ENCODE measurements around the gene INSL4. TPM values are rescaled to one million over a fixed set of nuclear protein-coding genes. Genes with fewer than 3 reads are reported as not detected.

Gene INSL4
- total RNA-seq, 4 donors from 2014 or later, result not detected

DNA sequence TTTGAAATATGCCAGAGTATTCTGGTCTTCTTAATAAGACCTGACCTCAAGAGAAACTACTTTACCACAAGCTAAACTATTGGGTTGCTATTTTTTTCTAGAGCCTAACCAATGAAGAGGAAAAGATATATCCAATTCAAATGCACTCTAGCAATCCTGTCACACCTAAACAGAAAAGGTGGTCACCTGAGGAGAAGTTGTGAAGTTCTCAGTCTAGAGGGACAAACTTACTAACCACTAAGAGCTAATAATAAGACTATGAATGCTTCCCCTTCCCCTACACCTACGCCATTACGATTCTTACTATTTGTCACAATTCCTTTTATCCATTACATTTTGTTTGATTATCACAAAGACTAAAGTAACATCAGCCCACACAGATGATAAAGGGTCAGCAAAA, 43.6 kb downstream of the INSL4 start:
- Histone ChIP-seq H3K9me3 (no peaks in the 10 kb centered on the region), H3K27ac (no peak overlapping the region), H3K36me3 (no peaks in the 10 kb centered on the region), H3K4me1 (no peaks in the 10 kb centered on the region), H3K27me3 (no peaks in the 10 kb centered on the region), H3K4me3 (no peak overlapping the region)
- ATAC-seq, result no peak
- TF ChIP-seq EP300 (IDR thresholded peaks at IDR 0.05), result no peak
- TF ChIP-seq, protein P1, sequence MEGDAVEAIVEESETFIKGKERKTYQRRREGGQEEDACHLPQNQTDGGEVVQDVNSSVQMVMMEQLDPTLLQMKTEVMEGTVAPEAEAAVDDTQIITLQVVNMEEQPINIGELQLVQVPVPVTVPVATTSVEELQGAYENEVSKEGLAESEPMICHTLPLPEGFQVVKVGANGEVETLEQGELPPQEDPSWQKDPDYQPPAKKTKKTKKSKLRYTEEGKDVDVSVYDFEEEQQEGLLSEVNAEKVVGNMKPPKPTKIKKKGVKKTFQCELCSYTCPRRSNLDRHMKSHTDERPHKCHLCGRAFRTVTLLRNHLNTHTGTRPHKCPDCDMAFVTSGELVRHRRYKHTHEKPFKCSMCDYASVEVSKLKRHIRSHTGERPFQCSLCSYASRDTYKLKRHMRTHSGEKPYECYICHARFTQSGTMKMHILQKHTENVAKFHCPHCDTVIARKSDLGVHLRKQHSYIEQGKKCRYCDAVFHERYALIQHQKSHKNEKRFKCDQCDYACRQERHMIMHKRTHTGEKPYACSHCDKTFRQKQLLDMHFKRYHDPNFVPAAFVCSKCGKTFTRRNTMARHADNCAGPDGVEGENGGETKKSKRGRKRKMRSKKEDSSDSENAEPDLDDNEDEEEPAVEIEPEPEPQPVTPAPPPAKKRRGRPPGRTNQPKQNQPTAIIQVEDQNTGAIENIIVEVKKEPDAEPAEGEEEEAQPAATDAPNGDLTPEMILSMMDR (IDR thresholded peaks at IDR 0.05), result no peak
- no peak for TF ChIP-seq POLR2A (IDR thresholded peaks at IDR 0.05)
- no peak for TF ChIP-seq POLR2AphosphoS5 (IDR thresholded peaks at IDR 0.05)
- 81 to 94% methylated on average over 2 of the region's 2 CpGs for WGBS, 2 donors (ENCODE audit: low coverage in 1 of 2)

DNA sequence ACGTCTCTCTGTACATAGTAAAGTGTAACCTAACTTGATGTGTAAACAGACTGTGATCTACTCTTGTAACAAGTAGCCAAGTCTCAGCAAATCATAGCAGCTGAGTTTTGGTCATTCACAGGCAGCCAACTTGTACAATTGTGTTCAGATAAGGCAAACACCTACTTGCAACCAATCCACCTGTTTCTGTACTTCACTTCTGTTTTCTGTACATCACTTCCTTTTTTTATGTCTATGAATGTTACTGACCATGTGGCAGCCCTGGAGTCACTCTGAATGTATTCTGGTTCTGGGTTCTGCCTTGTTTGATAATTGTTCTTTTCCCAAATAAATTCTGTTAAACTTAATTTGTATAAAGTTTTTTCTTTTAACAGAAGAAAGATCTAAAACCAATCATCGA, 47.3 kb downstream of the INSL4 start:
- no peaks in the 10 kb centered on the region for H3K27me3 ChIP-seq
- ATAC-seq, result no peak
- H3K4me1 ChIP-seq, result no peaks in the 10 kb centered on the region
- no peak for TF ChIP-seq EP300 (IDR thresholded peaks at IDR 0.05)
- TF ChIP-seq POLR2AphosphoS5 (IDR thresholded peaks at IDR 0.05), result no peak
- no peak for TF ChIP-seq POLR2A (IDR thresholded peaks at IDR 0.05)
- TF ChIP-seq, protein P1 (IDR thresholded peaks at IDR 0.05), result no peak
- WGBS, 2 donors (ENCODE audit: low coverage in 1 of 2), result 67 to 69% methylated on average over 1 to 2 of the region's 2 CpGs
- H3K4me3 ChIP-seq, result no peak overlapping the region
- H3K9me3 ChIP-seq, result no peaks in the 10 kb centered on the region
- H3K36me3 ChIP-seq, result no peaks in the 10 kb centered on the region
- H3K27ac ChIP-seq, result no peak overlapping the region

Small RNA genes lying within 50 kb of the gene (small RNA-seq; reads per million reads assigned to genes)
- 0 reads per million in 4 donors for gene AL133547.1

Other genes with a start within 250 kb of the INSL4 start
- 10 to 100 TPM; 29.9 to 45.5 (median 35.8) TPM for gene JAK2, start 246.1 kb upstream of the INSL4 start, total RNA-seq
- not detected for gene INSL6, start 45.8 kb upstream of the INSL4 start, total RNA-seq
- not detected for gene RLN2, start 73.3 kb downstream of the INSL4 start, total RNA-seq
- gene RLN1, start 108.5 kb downstream of the INSL4 start, total RNA-seq, result not detected
- gene PLGRKT, start 206.5 kb downstream of the INSL4 start, total RNA-seq, result 10 to 100 TPM in 3 of 4 donors, 1 to 10 TPM in 1; 8.8 to 22.6 (median 13.3) TPM
- 1 to 10 TPM in 3 of 4 donors, under 1 TPM in 1; 0.73 to 3.6 (median 2.7) TPM for gene CD274, start 219.1 kb downstream of the INSL4 start, total RNA-seq

All from gastroesophageal sphincter (tissue), 4 donors.